ENCODE measurements around the gene CLTC.
"Not testable (repeated sequence)": the region's sequence is repeated elsewhere in the genome, so short reads cannot be mapped to it uniquely, and the experiment has no call there.

The CLTC gene

DNA sequence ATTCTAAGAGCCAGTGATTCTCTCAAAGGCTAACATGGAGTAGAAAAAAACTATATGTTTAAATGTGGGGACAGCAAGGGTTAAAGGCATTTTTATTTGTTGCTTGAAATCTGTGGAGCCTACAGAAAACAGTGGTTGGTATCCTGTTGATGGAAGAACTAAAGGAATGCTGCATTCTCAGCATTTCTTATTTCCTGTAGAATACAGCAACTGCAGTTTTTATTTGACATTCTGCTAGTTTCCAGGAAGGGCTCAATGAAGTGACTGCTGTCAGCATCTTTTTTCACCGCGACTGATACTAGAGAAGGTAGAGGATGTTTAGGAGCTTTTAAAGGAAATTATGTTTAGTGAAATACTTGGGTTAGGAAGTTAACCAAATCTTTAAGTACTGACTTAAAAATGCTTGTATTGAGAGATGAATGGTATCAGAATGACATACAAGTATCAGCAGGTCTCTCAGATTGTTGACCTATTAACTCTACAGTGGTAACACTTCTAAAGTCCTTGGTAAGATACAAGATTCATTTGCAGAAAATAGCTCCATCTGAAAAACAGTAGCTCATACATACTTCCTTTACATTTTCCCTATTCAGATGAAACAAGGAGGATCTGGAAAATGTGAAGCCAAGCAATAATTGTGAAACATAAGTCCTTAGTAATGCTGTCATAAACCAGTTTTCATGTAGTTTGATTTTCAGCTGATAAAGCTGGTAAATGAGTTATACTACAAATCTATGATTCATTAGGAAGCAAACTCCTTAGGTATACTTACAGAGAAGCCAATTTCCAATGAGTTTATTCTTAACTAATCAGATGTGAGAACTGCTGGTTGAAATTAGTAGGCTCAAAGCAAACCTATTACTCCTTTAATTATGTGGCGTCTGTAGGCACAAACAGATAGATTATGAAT lies 15.2 kb downstream of the CLTC start:
- no peak for DNase-seq

DNA sequence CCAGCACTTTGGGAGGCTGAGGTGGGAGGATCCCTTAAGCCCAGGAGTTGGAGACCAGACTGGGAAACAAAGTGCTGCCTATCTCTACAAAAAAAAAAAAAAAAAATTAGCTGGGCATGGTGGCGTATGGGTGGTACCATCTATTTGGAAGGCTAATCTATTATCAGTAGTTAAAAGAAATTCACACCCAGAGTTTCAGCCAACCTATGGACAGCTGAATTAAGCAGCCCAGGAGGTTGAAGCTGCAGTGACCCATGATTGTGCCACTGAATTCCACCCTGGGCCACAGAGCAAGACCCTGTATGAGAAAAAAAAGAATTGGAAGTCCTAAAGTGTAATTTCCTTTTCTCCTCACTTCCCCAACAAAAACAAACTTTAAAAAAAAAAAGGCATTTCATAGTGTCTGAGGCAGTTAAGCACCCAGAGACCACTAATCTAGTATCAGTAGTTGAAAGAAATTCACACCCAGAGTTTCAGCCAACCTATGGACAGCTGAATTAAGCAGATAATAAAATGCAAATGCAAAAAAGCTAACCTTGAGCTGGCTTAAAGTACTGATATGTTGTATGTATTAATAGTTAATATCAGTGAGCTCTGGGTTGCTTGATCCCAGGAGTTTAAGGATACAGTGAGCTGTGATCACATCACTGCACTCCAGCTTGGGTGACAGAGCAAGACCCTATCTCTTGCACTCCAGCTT lies 18.1 kb downstream of the CLTC start:
- no peak for DNase-seq

DNA sequence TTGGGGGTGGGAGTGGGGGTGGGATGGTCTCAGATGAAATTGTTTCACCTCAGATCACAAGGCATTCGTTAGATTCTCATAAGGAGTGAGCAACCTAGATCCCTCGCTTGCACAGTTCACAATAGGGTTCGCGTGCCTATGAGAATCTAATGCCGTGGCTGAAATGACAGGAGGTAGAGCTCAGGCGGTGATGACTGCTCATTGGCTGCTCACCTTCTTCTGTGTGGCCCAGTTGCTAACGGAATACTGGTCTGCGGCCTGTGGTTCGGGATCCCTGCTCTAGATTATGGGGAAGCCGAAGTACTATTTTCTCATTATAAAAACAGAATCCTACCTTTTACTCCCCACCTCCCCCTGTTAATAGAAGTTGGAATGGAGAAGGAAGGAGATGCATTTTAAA lies 18.9 kb downstream of the CLTC start:
- no peak for DNase-seq

DNA sequence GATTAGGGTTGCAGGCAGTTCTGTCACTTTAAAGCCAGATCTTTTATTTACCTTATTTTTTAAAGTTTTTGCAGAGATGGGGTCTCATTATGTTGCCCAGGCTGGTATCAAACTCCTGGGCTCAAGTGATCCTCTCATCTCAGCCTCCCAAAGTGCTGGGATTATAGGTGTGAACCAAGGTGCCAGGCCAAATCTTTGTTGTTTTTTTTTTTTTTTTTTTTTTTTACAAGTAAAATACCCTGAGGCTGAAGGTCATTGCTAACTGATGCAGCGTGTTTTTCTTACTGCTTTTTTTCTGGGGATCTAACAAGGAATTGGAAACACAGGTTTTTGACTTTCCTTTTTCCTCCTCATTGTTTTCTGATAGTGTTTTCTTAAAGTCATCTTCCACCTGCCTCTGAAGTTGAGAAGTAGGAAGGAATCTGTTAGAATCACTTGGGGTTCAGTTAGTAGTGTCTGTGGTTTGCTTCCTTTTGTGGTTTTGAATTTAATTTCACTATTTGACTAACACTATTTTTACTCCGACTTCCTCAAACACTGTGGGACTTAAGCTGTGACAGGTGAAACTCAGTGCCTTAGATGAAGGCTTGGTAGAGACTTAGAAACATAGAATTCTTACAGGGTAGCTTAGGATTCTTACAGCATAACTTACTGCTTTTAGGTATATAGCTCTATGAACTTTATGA lies 22.2 kb downstream of the CLTC start:
- no peak for DNase-seq

DNA sequence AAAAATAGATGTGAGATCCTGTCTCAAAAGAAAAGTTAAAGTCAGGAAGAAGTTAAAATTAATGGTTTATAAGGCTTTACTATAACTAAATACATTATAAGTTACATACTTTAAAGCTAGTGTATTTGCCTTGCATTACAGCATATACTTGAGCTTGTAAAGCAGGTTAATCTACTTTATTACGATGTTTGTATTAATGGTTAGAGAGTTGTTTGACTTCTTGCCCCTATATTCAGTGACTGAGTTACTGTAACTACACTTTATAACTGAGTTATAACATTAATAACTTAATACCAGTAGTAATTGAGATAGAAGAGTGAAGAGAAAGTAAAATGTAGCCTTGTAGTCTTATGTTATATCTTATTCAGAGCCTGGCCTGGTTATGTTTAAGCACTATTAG lies 22.9 kb downstream of the CLTC start:
- DNase-seq, result no peak

DNA sequence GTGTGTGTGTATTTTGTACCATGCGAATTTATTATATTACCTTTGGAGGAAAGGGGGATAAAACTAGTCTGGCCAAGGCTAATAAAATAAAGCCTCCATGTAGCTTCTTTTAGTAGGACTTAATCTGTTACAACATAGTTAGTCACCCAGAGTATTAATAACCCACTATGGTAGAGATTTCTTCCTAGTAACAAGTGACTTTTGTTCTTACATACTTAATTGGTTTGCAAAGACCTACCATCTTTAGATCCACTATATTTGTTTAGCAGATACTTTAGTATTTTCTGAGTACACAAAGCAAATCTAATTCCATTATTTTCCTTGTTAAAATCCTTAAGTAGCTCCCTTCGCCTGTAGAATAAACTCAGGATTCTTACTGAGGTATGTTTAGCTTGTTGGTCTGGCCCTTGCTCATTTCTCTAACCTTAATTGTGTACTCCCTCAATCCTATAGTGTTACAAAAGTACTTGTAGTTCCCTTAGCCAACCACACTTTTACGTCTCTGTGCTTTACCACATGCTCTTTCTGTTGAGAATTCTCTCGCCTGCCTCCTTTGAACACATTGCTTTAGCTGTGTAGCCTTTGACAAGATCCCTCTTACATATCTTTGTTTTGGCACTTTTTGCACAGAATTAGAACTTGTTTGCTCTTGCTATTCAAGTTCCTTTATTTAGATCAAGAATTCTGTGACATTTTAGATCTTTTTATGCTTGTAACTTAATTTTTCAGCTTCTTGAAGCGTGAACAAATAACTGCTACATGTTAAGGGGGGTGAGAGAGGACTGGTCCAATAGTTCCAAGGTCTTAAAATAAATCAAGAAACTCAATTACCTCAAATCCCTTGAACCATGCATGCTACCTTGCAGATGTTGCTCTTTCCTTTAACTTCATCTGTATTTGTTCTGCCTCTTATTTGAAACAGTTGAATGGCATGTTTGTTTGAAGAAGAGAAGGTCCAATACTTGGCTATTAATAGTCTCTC lies 23.8 kb downstream of the CLTC start:
- DNase-seq, result no peak

DNA sequence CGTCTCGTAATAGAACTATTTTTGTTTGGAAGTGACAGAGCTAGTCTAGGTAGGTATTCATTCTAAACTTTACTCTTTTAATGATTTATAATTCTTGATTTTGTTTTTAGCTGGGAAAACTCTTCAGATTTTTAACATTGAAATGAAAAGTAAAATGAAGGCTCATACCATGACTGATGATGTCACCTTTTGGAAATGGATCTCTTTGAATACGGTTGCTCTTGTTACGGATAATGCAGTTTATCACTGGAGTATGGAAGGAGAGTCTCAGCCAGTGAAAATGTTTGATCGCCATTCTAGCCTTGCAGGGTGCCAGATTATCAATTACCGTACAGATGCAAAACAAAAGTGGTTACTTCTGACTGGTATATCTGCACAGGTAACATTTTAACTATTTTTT lies 27.6 kb downstream of the CLTC start:
- DNase-seq, result no peak

DNA sequence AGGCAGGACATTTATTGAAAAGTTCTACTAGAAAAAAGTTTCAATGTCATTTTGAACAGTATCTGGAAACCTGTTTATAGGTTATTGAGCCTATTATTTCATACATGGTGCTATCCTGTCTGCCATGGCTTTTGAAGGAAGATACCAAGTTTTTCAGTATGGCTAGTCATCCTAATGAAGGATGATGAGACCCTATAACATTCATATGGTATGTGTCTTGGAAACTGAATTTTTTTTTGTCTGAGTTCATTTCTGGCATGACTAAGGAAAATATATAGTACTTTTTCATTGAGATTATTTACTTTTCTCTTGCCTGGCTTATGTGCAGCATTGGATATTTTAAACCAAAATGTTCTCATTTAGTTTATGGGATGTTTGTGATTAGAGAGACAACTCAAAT lies 30.2 kb downstream of the CLTC start:
- DNase-seq, result no peak

DNA sequence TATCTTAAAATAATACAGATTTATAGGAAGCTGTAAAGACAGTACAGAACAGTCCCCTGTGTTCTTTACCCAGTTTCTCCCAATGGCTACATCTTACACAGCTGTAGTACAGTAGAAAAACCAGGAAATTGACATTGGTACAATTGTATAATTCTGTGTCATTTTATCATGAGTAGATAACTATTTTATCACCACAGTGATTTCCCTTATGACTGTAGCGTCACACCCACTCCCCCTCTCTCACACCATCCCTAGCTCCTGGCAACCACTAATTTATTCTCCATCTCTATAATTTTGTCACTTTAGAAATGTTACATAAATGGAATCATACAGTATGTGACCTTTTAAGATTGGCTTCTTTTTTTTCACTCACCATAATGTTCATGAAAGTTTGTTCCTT lies 30.9 kb downstream of the CLTC start:
- DNase-seq, result no peak

DNA sequence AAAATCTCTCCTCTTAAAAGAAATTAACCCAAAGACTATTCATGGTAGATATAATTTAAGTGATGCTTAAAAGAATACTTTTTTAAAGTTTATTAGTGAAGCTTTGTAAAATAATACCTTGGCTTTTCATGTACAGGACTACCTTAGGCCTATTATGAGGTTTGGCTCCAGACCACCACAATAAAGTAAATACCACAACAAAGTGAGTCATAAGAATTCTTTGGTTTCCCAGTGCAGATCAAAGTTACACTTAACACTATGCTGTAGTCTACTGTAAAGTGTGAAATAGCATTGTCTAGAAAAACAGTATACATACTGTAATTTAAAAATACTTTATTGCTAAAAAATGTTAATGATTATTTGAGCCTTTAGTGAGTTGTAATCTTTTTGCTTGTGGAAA lies 31.7 kb downstream of the CLTC start:
- no peak for DNase-seq

DNA sequence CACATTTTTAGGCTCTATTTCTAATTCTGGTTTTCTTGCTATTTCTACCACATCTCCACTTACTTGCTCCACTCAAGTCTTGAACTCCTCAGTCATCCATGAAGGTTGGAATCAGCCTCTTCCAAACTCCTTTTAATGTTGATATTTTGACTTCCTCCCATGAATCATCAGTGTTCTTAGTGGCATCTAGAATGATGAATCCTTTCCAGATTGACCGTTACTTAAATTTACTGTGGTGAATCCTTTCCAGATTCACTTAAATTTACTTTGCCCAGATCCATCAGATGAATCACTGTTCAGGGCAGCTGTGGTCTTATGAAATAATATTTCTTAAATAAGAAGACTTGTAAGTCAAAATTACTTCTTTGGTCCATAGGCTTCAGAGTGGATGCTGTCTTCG lies 32.4 kb downstream of the CLTC start:
- no peak for DNase-seq

DNA sequence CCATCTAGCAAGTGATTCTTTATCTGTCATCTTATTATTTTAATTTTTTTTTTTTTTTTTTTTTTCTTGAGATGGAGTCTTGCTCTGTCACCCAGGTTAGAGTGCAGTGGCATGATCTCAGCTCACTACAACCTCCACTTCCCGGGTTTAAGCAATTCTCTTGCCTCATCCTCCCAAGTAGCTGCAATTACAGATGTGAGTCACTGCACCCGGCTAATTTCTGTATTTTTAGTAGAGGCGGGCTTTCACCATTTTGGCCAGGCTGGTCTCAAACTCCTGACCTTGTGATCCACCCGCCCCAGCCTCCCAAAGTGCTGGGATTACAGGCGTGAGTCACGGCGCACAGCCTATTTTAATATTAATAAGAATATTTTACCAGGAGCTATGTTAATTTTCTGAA lies 36.9 kb downstream of the CLTC start:
- DNase-seq, result not testable (repeated sequence)

DNA sequence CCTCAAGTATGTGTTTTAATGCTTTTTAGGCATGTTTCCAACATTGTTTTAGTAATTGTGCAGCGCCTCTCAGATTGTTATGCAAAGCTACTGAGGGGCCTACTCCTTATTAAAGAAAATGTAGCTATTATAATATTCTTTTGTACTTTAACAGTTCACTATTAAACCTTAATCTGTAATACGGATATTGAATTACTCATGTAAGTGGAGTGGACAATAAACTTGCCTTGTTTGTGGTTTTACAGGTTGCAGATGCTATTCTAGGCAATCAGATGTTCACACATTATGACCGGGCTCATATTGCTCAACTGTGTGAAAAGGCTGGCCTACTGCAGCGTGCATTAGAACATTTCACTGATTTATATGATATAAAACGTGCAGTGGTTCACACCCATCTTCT lies 46.5 kb downstream of the CLTC start:
- DNase-seq, result no peak

DNA sequence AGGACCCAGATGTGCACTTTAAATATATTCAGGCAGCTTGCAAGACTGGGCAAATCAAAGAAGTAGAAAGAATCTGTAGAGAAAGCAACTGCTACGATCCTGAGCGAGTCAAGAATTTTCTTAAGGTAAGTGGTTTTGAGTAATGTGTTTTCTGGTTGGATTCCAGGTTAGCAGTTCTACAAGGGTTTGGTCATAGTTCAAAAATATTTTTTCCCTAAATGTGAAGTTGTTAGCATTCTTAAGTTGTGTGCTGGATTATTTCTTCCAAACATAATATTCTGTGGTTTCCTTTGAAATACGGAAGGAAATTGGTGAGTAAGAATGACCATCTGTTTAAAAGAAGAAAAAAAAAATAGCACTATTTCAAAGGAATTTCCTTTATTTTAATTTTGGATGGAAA lies 49.1 kb downstream of the CLTC start:
- no peak for DNase-seq

DNA sequence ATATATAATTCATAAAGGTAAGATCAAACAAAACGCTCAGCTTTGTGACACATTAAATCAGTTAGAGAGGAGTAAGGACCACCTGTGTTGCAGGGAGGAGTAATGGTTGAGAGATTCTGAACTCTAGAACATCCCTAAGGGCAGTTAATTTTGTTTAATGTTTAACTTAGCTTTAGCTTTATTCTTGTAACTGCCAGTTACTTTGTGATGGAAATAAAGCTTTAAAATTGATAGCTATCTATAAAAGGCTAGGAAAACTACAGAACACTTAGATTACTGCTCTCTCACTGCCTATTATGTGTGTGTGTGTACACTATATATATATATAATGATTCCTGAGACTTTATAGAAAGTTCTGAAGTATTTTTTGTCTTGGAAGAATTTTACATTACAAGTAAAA lies 49.7 kb downstream of the CLTC start:
- no peak for DNase-seq

DNA sequence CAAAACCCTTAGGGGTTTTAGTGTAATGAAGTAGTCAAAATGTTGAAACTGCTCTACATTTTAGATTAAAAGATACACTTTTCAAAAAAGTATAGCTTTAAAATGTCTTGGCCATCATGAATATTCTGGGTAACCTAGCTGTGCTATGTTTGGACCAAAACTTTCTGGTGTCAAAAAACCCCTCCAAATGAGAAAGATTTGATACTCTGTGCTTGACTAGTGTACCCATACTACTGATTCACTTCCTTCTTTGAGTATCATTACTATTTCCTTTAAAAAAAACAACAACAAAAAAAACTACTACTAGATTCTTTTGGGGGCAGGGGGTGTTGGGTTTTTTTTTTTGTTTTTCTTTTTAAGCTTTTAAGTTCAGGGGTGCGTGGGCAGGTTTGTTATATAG lies 50.2 kb downstream of the CLTC start:
- DNase-seq, result no peak

DNA sequence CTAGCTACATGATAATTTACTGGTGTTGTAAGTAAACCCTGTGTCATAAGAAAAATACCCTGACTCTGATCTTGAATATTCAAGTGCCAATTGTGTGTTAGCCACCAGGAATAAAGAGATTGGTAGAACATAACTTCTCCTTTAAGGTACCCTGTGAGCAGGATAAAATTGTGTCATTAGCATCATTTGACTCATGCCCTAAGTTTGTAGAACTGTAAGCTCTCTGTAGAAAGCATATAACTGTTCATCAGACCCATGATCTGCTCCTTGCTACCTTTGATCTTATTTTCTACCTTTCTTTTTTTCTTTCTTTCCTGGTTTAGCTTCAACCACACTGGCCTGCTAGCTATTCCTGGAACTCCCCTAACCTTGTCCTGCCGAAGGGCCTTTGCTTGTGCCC lies 51.7 kb downstream of the CLTC start:
- DNase-seq, result no peak

DNA sequence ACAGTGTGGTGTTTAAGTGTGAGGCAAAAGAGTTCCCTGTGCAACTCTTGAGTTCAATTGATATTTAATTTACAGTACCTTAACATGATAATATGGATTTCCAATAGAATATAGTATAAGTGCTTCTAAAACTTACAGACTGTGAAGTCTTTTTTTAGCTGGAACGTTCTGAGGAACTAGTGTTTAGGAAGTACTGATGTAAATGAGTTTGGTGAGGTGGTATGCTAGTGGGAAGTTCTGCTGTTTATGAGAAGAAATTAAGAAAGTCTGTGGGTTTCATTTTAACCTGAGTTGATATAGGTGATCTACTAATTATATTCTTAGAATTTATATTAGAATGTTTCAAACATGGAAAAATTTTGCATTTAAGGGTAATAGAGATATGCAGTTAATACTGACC lies 55.5 kb downstream of the CLTC start:
- DNase-seq, result no peak

DNA sequence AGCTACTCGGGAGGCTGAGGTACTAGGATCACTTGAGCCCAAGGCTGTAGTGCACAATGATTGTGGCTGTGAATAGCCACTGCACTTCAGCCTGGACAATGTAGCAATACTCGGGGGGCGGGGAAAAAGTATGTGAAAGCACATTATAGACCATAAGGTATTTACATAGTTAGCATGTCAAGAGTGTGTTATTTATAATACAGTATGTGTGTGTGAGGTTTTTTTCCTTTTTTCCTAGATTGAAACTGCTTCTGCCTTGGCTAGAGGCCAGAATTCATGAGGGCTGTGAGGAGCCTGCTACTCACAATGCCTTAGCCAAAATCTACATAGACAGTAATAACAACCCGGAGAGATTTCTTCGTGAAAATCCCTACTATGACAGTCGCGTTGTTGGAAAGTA lies 57.0 kb downstream of the CLTC start:
- DNase-seq, result no peak

DNA sequence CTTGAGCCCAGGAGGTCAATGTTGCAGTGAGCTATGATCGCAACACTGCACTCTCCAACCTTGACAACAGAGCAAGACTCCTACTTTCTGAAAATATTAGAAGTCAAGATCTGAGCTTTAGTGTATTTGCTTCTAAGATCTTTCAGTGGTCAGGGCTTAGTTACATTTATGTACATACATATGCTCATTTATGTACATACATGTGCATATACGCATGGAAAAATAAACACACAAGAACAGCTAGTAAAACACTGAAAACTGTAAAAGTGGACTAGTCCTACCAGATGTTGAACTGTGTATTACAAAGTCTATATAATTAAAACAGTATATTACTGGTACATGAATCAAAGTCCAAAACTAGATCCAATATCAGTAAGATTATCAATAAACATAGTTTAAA lies 59.2 kb downstream of the CLTC start:
- no peak for DNase-seq

DNA sequence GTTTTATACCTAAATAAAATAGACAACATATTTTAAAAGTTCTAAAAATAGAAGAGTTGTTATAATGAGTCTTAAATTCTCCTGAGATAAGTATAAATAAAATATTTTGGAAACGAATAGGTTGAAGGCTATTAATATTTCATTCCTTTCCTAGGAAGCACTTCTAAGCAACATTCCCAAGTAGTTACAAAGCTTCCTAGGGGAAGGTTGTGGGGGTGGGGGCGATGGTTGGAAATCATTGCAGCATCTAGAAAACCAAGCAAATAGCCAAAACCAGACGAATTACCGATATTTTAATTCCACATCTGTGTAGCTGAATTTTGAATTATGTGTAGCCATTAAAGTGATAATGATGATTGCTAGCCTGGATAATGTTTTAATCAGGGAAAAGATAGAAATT lies 60.6 kb downstream of the CLTC start:
- DNase-seq, result no peak

DNA sequence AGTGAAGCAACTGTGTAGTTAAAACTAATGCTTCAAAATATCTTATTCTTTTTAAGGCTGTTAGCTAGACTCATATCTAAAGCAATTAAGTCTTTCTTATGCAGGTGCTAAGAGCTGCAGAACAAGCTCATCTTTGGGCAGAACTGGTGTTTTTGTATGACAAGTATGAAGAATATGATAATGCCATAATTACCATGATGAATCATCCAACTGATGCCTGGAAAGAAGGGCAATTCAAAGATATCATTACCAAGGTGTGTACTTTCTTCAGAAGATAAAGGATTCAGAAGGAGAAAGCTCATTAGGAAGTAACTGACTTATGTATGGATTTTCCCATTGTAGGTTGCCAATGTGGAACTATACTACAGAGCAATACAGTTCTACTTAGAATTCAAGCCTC lies 63.6 kb downstream of the CLTC start:
- no peak for DNase-seq

DNA sequence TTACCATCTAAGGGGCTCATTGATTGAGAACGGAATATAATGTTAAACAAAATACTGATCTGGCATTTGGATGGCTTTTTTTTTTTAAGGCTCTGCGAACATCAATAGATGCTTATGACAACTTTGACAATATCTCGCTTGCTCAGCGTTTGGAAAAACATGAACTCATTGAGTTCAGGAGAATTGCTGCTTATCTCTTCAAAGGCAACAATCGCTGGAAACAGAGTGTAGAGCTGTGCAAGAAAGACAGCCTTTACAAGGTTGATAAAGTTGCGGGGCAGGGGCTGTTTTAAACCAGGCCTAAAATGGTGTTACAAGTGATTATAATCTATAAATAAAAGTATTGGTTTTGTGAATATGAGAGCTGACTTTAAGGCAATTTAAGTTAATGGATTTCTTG lies 65.3 kb downstream of the CLTC start:
- no peak for DNase-seq
